B cell (primary cell): ENCODE results near the gene SCFD2. TPM values are rescaled to one million over a fixed set of nuclear protein-coding genes. Genes with fewer than 3 reads are reported as not detected.

ENCODE experiments used
- ATAC-seq: fragments of 200-7000 bp; cut with Tn5 transposase; one replicate; pipeline ENCODE4 v1.10.0; 2021; ENCODE audit warnings: low read depth, mild to moderate bottlenecking, moderate number of reproducible peaks, moderate library complexity
- CTCF ChIA-PET: fragments of 350-600 bp; sonication (Branson Sonifier 250); formaldehyde crosslinking; loops from one replicate; lab custom pipeline; 2021; ENCODE audit warnings: antibody characterized with exemption, inconsistent platforms; lab: Charles Lee
- POLR2A ChIA-PET: fragments of 350-600 bp; sonication (Branson Sonifier 250); formaldehyde crosslinking; loops from one replicate; lab custom pipeline; 2021; ENCODE audit warnings: antibody characterized with exemption; lab: Charles Lee
- DNase-seq: peaks from one replicate; pipeline ENCODE4 v3.0.0; 2013
- H2AFZ ChIP-seq: 2 replicates; pipeline ENCODE4 v1.6.1; 2012; ENCODE audit warnings: mild to moderate bottlenecking, low read depth, low read length; ENCODE audit not compliant: insufficient read depth, poor library complexity, severe bottlenecking
- H3K27ac ChIP-seq, 2 donors: 1 replicate in 1 of 2; 2 replicates in 1 of 2; pipeline ENCODE4 v1.5.1; 2012 to 2013; ENCODE audit warnings: low read length in 2 of 2, mild to moderate bottlenecking in 2 of 2, moderate library complexity in 1 of 2
- H3K27me3 ChIP-seq, 4 experiments: fragments of 200-600 bp in 1 of 4; sonication (generic) in 1 of 4; replicated peaks in 1 of 4; 1 replicate in 2 of 4; 2 replicates in 2 of 4; pipeline versions ENCODE4 v1.6.1 to v1.7.0; 2013 to 2016; ENCODE audit warnings: low read length in 3 of 4, mild to moderate bottlenecking in 2 of 4, mixed read lengths in 1 of 4, moderate library complexity in 1 of 4; ENCODE audit not compliant: insufficient read depth in 4 of 4, control insufficient read depth in 3 of 4; ENCODE audit errors: control extremely low read depth in 1 of 4
- H3K36me3 ChIP-seq, 2 experiments: replicated peaks in 1 of 2; 1 replicate in 1 of 2; 2 replicates in 1 of 2; pipeline versions ENCODE4 v1.6.1 to v1.7.1; 2013; ENCODE audit warnings: low read length in 1 of 2; ENCODE audit not compliant: insufficient read depth in 2 of 2, control insufficient read depth in 1 of 2; ENCODE audit errors: control extremely low read depth in 1 of 2, extremely low read depth in 1 of 2
- H3K4me1 ChIP-seq, 2 donors: fragments of 200-600 bp in 1 of 2; sonication (generic) in 1 of 2; 1 replicate in 1 of 2; 2 replicates in 1 of 2; pipeline versions ENCODE4 v1.5.1 to v1.6.1; 2013 to 2017; ENCODE audit warnings: low read length in 2 of 2; ENCODE audit not compliant: control insufficient read depth in 2 of 2, insufficient read depth in 2 of 2
- H3K4me2 ChIP-seq: replicated peaks from 2 replicates; pipeline ENCODE3; 2012; ENCODE audit warnings: mild to moderate bottlenecking, low read depth, low read length; ENCODE audit not compliant: poor library complexity, severe bottlenecking
- H3K4me3 ChIP-seq, 5 experiments: fragments of 200-600 bp in 1 of 5; sonication (generic) in 1 of 5; 1 replicate in 3 of 5; 2 replicates in 2 of 5; pipeline versions ENCODE4 v1.5.1 to v1.7.0; 2011 to 2016; ENCODE audit warnings: low read length in 4 of 5, mild to moderate bottlenecking in 4 of 5, low read depth in 2 of 5, control low read depth in 1 of 5, moderate library complexity in 1 of 5; ENCODE audit not compliant: insufficient read depth in 1 of 5; ENCODE audit errors: control extremely low read depth in 1 of 5, extremely low read depth in 1 of 5
- H3K79me2 ChIP-seq: fragments of 200-600 bp; sonication (generic); one replicate; pipeline ENCODE4 v1.6.0; 2016; ENCODE audit warnings: low read length; ENCODE audit not compliant: control insufficient read depth, insufficient read depth
- H3K9ac ChIP-seq: fragments of 200-600 bp; sonication (generic); 2 replicates; pipeline ENCODE4 v1.6.1; 2017; ENCODE audit warnings: mild to moderate bottlenecking, low read length, moderate library complexity
- H3K9me3 ChIP-seq, 3 donors: one replicate each; pipeline versions ENCODE4 v1.6.1 to v1.7.1; 2013; ENCODE audit warnings: low read length in 2 of 3; ENCODE audit not compliant: control insufficient read depth in 2 of 3, insufficient read depth in 1 of 3; ENCODE audit errors: control extremely low read depth in 1 of 3
- H4K20me1 ChIP-seq: 2 replicates; pipeline ENCODE4 v1.6.0; 2012; ENCODE audit warnings: mild to moderate bottlenecking, low read length; ENCODE audit not compliant: insufficient read depth, control insufficient read depth, poor library complexity, severe bottlenecking
- H3K27ac Mint-ChIP-seq: one replicate; pipeline ENCODE4 v1.8.0; 2021; ENCODE audit warnings: mixed read lengths
- H3K27me3 Mint-ChIP-seq: one replicate; pipeline ENCODE4 v1.8.0; 2021; ENCODE audit warnings: mixed read lengths
- H3K4me1 Mint-ChIP-seq: one replicate; pipeline ENCODE4 v1.8.0; 2021; ENCODE audit warnings: mixed read lengths
- H3K4me3 Mint-ChIP-seq: one replicate; pipeline ENCODE4 v1.8.0; 2021; ENCODE audit warnings: mixed read lengths
- H3K9me3 Mint-ChIP-seq: one replicate; pipeline ENCODE4 v1.8.0; 2022; ENCODE audit warnings: mixed read lengths; ENCODE audit not compliant: insufficient read depth
- CTCF ChIP-seq: fragments of 200-600 bp; IDR thresholded peaks from one replicate; pipeline ENCODE4 v1.8.0; 2022; ENCODE audit warnings: antibody characterized with exemption, mild to moderate bottlenecking
- EZH2 ChIP-seq: IDR thresholded peaks from 2 replicates; pipeline ENCODE4 v1.6.1; 2012; ENCODE audit warnings: borderline replicate concordance, low read depth, mild to moderate bottlenecking, moderate library complexity, low read length; ENCODE audit not compliant: insufficient read depth, poor library complexity, severe bottlenecking
- WGBS: methylation state at CpG from one replicate; pipeline ENCODE4 v1.1.5; 2013; ENCODE audit warnings: missing lambda C conversion rate; ENCODE audit not compliant: insufficient coverage; 5-methylcytosine and 5-hydroxymethylcytosine counted together
- intact Hi-C: fragments of 100-400 bp; cut with micrococcal nuclease; formaldehyde crosslinking; loops from one replicate; pipeline ENCODE4 v1.10.0; 2022
- polyA plus RNA-seq: library from polyadenylated mRNA; depleted of rRNA; stranded (reverse); fragments of >200 nt; gene quantifications from 2 replicates; pipeline ENCODE4 v1.2.3, GENCODE V29; 2012
- total RNA-seq, 2 donors: library from RNA; stranded (reverse); fragments of 120-200 nt in 1 of 2; gene quantifications; 1 replicate in 1 of 2; 2 replicates in 1 of 2; pipeline versions ENCODE4 v1.2.3 to v1.2.4, GENCODE V29; 2013 to 2022

SCFD2 gene
- total and polyA plus RNA-seq, 2 donors (not counting 1 experiment from before 2014, with no cell fraction given), result 12.8 to 20.4 TPM

- Histone ChIP-seq H2AFZ (no peak overlapping the region), H3K79me2 (no peaks in the 10 kb centered on the region), H3K4me3 (no peak overlapping the region), H3K27me3 (peaks cover 0 to 13% (median 4%) of the 10 kb centered on the region in 4 experiments), H3K4me1 (peaks cover 7 to 9% of the 10 kb centered on the region in 2 donors), H3K27ac (no peak overlapping the region), H3K9ac (no peak overlapping the region), H4K20me1 (no peaks in the 10 kb centered on the region), H3K36me3 (no peaks in the 10 kb centered on the region), H3K9me3 (peaks cover 0 to 2% (median 0%) of the 10 kb centered on the region in 3 donors), H3K4me2 (no peak overlapping the region)
- Mint-ChIP-seq H3K4me1 (peaks cover 4% of the 10 kb centered on the region), H3K27ac (no peak overlapping the region), H3K27me3 (no peaks in the 10 kb centered on the region), H3K9me3 (no peaks in the 10 kb centered on the region), H3K4me3 (no peak overlapping the region)
- TF ChIP-seq EZH2, result no peak
- TF ChIP-seq CTCF, result no peak
- DNase-seq (no peak), ATAC-seq (no peak)
- 100% methylated on average over 3 of the region's 4 CpGs for WGBS
- intact Hi-C loops, result no loop called here
- CTCF ChIA-PET, result no interaction called here
- POLR2A ChIA-PET, result no interaction called here
Observed at GRCh38 chr4:52866734-52867133, 499.1 kb downstream of the SCFD2 start.

- Histone ChIP-seq H3K4me3 (no peak overlapping the region), H3K4me2 (no peak overlapping the region), H3K27me3 (peaks cover 0 to 23% (median 12%) of the 10 kb centered on the region in 4 experiments), H3K4me1 (peaks cover 11 to 14% of the 10 kb centered on the region in 2 donors), H3K9ac (no peak overlapping the region), H3K36me3 (no peaks in the 10 kb centered on the region), H3K9me3 (peaks cover 0 to 9% (median 0%) of the 10 kb centered on the region in 3 donors), H2AFZ (no peak overlapping the region), H3K79me2 (no peaks in the 10 kb centered on the region), H4K20me1 (no peaks in the 10 kb centered on the region), H3K27ac (no peak overlapping the region)
- Mint-ChIP-seq H3K4me1 (peaks cover 14% of the 10 kb centered on the region), H3K4me3 (no peak overlapping the region), H3K9me3 (no peaks in the 10 kb centered on the region), H3K27ac (no peak overlapping the region), H3K27me3 (peaks cover 14% of the 10 kb centered on the region)
- intact Hi-C loops, result no loop called here
- no peak for DNase-seq
- CTCF ChIA-PET, result no interaction called here
- 86% methylated on average over 9 of the region's 9 CpGs for WGBS
- TF ChIP-seq CTCF (no peak), EZH2 (no peak)
- ATAC-seq, result no peak
- POLR2A ChIA-PET, result no interaction called here
Observed at GRCh38 chr4:52865300-52865699, 500.6 kb downstream of the SCFD2 start.
